HL-60 (cell line): Measurements from ENCODE around the gene CFAP74.

ENCODE experiments used
- GABPA ChIP-seq: IDR thresholded peaks from 2 replicates; pipeline ENCODE4 v1.6.1; 2012; ENCODE audit warnings: low read depth
- POLR2AphosphoS5 ChIP-seq: IDR thresholded peaks from 2 replicates; pipeline ENCODE4 v1.6.1; 2012; ENCODE audit warnings: low read depth
- REST ChIP-seq: IDR thresholded peaks from 2 replicates; pipeline ENCODE4 v1.6.1; 2012; ENCODE audit warnings: low read depth; ENCODE audit not compliant: insufficient replicate concordance
- TF ChIP-seq, protein P1 (sequence below): IDR thresholded peaks from one replicate; pipeline ENCODE4 v1.5.1; 2011; ENCODE audit warnings: low read length, control low read depth, inconsistent platforms; ENCODE audit not compliant: insufficient read depth

DNA sequence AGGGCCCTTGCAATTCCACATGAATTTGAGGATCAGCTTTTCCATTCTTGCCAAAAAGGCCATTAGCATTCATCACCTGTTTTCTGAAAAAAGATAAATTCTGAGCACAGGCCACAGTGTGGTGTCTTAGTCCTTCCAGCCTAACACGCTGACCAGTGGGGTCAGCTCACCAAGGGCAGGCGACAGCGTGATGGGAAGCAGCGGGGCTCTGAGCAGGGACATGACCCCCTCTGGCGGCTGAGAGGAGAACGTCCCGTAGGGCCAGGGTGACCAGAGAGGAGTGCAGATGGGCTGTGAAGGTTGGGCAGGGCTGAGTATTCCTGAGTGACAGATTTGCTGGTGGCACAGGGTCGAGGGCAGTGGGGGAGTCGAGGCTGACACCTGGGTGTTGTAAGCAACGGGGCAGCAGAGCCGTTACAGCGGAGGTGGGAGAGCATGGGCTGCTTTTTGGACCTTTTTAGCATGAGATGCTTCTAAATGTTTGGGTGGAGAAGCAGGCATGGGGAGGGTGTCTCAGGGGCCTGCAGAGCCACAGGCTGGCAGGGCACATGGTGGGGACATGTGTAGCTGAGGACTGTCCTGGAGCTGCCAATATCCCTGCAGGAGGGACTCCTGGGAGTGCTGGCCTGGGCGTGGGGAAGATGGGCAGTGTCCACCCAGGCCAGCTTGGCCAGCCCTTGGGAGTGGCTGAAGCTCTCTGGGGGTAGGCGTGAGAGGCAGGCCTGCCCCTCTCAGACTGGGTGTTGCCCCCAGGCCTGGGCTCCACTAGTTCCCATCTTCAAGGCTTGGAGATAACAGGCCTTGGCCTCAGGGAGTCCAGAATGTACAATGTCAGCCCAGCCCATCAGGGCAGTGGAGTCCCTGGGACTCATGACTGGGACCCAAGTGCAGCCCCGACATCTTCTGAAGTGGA is 97.1 kb downstream of the CFAP74 start:
- TF ChIP-seq, protein P1, sequence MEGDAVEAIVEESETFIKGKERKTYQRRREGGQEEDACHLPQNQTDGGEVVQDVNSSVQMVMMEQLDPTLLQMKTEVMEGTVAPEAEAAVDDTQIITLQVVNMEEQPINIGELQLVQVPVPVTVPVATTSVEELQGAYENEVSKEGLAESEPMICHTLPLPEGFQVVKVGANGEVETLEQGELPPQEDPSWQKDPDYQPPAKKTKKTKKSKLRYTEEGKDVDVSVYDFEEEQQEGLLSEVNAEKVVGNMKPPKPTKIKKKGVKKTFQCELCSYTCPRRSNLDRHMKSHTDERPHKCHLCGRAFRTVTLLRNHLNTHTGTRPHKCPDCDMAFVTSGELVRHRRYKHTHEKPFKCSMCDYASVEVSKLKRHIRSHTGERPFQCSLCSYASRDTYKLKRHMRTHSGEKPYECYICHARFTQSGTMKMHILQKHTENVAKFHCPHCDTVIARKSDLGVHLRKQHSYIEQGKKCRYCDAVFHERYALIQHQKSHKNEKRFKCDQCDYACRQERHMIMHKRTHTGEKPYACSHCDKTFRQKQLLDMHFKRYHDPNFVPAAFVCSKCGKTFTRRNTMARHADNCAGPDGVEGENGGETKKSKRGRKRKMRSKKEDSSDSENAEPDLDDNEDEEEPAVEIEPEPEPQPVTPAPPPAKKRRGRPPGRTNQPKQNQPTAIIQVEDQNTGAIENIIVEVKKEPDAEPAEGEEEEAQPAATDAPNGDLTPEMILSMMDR = peak; percentile 88
- TF ChIP-seq GABPA = no peak
- TF ChIP-seq REST = no peak
- no peak for TF ChIP-seq POLR2AphosphoS5
